Aorta (tissue), 5 donors: Measurements from ENCODE around the gene ADAM12. TPM values are rescaled to one million over a fixed set of nuclear protein-coding genes. Genes with fewer than 3 reads are reported as not detected.

Source experiments
- ATAC-seq: fragments of 200-7000 bp; cut with Tn5 transposase; one replicate; pipeline ENCODE4 v1.9.1; 2022; ENCODE audit warnings: moderate library complexity; ENCODE audit not compliant: low FRiP score
- DNase-seq, 2 donors: peaks; one replicate each; pipeline ENCODE4 v3.0.0-alpha.2; 2020
- H3K27ac ChIP-seq, 2 donors: one replicate each; pipeline ENCODE4 v1.5.1; 2013; ENCODE audit warnings: low read length in 2 of 2, mild to moderate bottlenecking in 2 of 2, moderate library complexity in 2 of 2, control low read depth in 1 of 2, inconsistent platforms in 1 of 2, low read depth in 1 of 2
- H3K27me3 ChIP-seq, 2 donors: one replicate each; pipeline ENCODE4 v1.6.1; 2013; ENCODE audit warnings: control low read depth in 1 of 2, low read length in 1 of 2, mild to moderate bottlenecking in 1 of 2, moderate library complexity in 1 of 2; ENCODE audit not compliant: insufficient read depth in 2 of 2, control insufficient read depth in 1 of 2
- H3K36me3 ChIP-seq, 2 donors: one replicate each; pipeline ENCODE4 v1.6.1; 2013; ENCODE audit warnings: control low read depth in 1 of 2, low read length in 1 of 2, mild to moderate bottlenecking in 1 of 2; ENCODE audit not compliant: insufficient read depth in 2 of 2, control insufficient read depth in 1 of 2
- H3K4me1 ChIP-seq, 2 donors: one replicate each; pipeline ENCODE4 v1.6.1; 2013; ENCODE audit warnings: low read length in 2 of 2, control low read depth in 1 of 2, mild to moderate bottlenecking in 1 of 2, moderate library complexity in 1 of 2; ENCODE audit not compliant: insufficient read depth in 2 of 2, control insufficient read depth in 1 of 2
- H3K4me3 ChIP-seq, 2 donors: one replicate each; pipeline ENCODE4 v1.5.1; 2013; ENCODE audit warnings: low read length in 2 of 2, control low read depth in 1 of 2, mild to moderate bottlenecking in 1 of 2
- H3K9me3 ChIP-seq: one replicate; pipeline ENCODE4 v1.6.1; 2013; ENCODE audit warnings: mild to moderate bottlenecking, low read length; ENCODE audit not compliant: control insufficient read depth
- WGBS, 2 donors: extraction: QIAGEN DNeasy Blood & Tissue Kit; methylation state at CpG; one replicate each; pipeline ENCODE4 v1.1.7; 2013; 5-methylcytosine and 5-hydroxymethylcytosine counted together
- intact Hi-C, 2 donors: fragments of 100-400 bp; cut with DNase I; formaldehyde crosslinking; loops; one replicate each; pipeline versions ENCODE4 v1.14.2 to v1.15.0; 2022
- polyA plus RNA-seq, 2 donors: library from polyadenylated mRNA; stranded (reverse); fragments of 200-250 nt; gene quantifications; one replicate each; pipeline ENCODE4 v1.2.3, GENCODE V29; 2013
- total RNA-seq, 2 donors: library from RNA; stranded (reverse); fragmentation: NEBNext Ultra II Directional; extraction: Animal tissue kit (Norgen Biotek cat#: 25700); gene quantifications; one replicate each; pipeline ENCODE4 v1.2.1, GENCODE V29; 2021
- donor health status: healthy with polysubstance abuse.
- donor health status: Bipolar disorder and iron deficiency.
- donor health status: DM: no; HTN: no; CAD: no.
- donor health status: DM: no; HTN: no; CAD: no.
- donor health status: DM: yes; HTN: yes; CAD: no.

The ADAM12 gene
- total and polyA plus RNA-seq, 4 donors, result 0.13 to 9.4 (median 5.5) TPM; not detected in 1

- no peaks in the 10 kb centered on the region for H3K27me3 ChIP-seq
- WGBS, 2 donors, result 78 to 96% methylated on average over 5 of the region's 5 CpGs
- DNase-seq, result no peak
- no peak overlapping the region for H3K4me3 ChIP-seq
- H3K36me3 ChIP-seq, result peaks cover 0 to 3% of the 10 kb centered on the region in 2 donors
- H3K9me3 ChIP-seq, result peaks cover 1% of the 10 kb centered on the region
- no peak for ATAC-seq
- H3K27ac ChIP-seq, result no peak overlapping the region
- no peaks in the 10 kb centered on the region for H3K4me1 ChIP-seq
- intact Hi-C loops, result no loop called here
These were observed 382.0 kb downstream of the ADAM12 start for GRCh38 chr10:126006264-126006663.

- WGBS, 2 donors, result 83 to 86% methylated on average over 8 of the region's 8 CpGs
- intact Hi-C loops, result no loop called here
These were observed 383.5 kb downstream of the ADAM12 start for GRCh38 chr10:126004752-126005151.

GRCh38 chr10:126001576-126001975, 386.7 kb downstream of the ADAM12 start:
- ATAC-seq (no peak), DNase-seq (peak in 1 of 2 donors; percentile 61)
- Histone ChIP-seq H3K27ac (no peak overlapping the region), H3K9me3 (no peaks in the 10 kb centered on the region), H3K4me1 (no peaks in the 10 kb centered on the region), H3K4me3 (no peak overlapping the region), H3K36me3 (no peaks in the 10 kb centered on the region), H3K27me3 (no peaks in the 10 kb centered on the region)
- WGBS, 2 donors, result 8 to 12% methylated on average over 2 of the region's 2 CpGs
- intact Hi-C loops, result no loop called here

More at GRCh38 chr10:126004752-126005151, 383.5 kb downstream of the ADAM12 start:
- Histone ChIP-seq H3K36me3 (peaks cover 0 to 2% of the 10 kb centered on the region in 2 donors), H3K9me3 (no peaks in the 10 kb centered on the region), H3K4me1 (no peaks in the 10 kb centered on the region), H3K27ac (no peak overlapping the region), H3K4me3 (no peak overlapping the region), H3K27me3 (no peaks in the 10 kb centered on the region)
- DNase-seq (no peak), ATAC-seq (no peak)

- H3K4me1 ChIP-seq, result no peaks in the 10 kb centered on the region
- no peak for ATAC-seq
- H3K36me3 ChIP-seq, result no peaks in the 10 kb centered on the region
- WGBS, 2 donors, result 80 to 82% methylated on average over 3 of the region's 3 CpGs
- H3K9me3 ChIP-seq, result no peaks in the 10 kb centered on the region
- no peaks in the 10 kb centered on the region for H3K27me3 ChIP-seq
- H3K27ac ChIP-seq, result no peak overlapping the region
- H3K4me3 ChIP-seq, result no peak overlapping the region
- DNase-seq, result no peak
- intact Hi-C loops, result no loop called here
These were observed 388.6 kb downstream of the ADAM12 start for GRCh38 chr10:125999694-126000093.

GRCh38 chr10:125997586-125997985, 390.7 kb downstream of the ADAM12 start:
- intact Hi-C loops, result no loop called here

GRCh38 chr10:125995726-125996304, 392.5 kb downstream of the ADAM12 start:
- no peaks in the 10 kb centered on the region for H3K9me3 ChIP-seq
- no peaks in the 10 kb centered on the region for H3K4me1 ChIP-seq
- H3K27ac ChIP-seq, result no peak overlapping the region
- no peaks in the 10 kb centered on the region for H3K27me3 ChIP-seq
- no peaks in the 10 kb centered on the region for H3K36me3 ChIP-seq
- H3K4me3 ChIP-seq, result no peak overlapping the region
- DNase-seq (no peak), ATAC-seq (no peak)
- WGBS, 2 donors, result 97% methylated on average over 9 of the region's 9 CpGs
- intact Hi-C loops, result no loop called here

More at GRCh38 chr10:125997586-125997985, 390.7 kb downstream of the ADAM12 start:
- Histone ChIP-seq H3K27ac (no peak overlapping the region), H3K4me3 (no peak overlapping the region), H3K36me3 (no peaks in the 10 kb centered on the region), H3K9me3 (no peaks in the 10 kb centered on the region), H3K27me3 (no peaks in the 10 kb centered on the region), H3K4me1 (no peaks in the 10 kb centered on the region)
- 96 to 98% methylated on average over 12 of the region's 12 CpGs for WGBS, 2 donors
- no peak for DNase-seq
- no peak for ATAC-seq

GRCh38 chr10:125994601-125995000, 393.7 kb downstream of the ADAM12 start:
- no peaks in the 10 kb centered on the region for H3K9me3 ChIP-seq
- H3K4me1 ChIP-seq, result no peaks in the 10 kb centered on the region
- 97% methylated on average over 6 of the region's 6 CpGs for WGBS, 2 donors
- no peak overlapping the region for H3K4me3 ChIP-seq
- no peak for ATAC-seq
- no peaks in the 10 kb centered on the region for H3K36me3 ChIP-seq
- H3K27me3 ChIP-seq, result no peaks in the 10 kb centered on the region
- intact Hi-C loops, result no loop called here
- no peak overlapping the region for H3K27ac ChIP-seq
- DNase-seq, result no peak

- no peak overlapping the region for H3K4me3 ChIP-seq
- WGBS, 2 donors, result 84 to 86% methylated on average over 7 of the region's 7 CpGs
- H3K4me1 ChIP-seq, result no peaks in the 10 kb centered on the region
- intact Hi-C loops, result no loop called here
- H3K27ac ChIP-seq, result no peak overlapping the region
- ATAC-seq (no peak), DNase-seq (no peak)
- H3K36me3 ChIP-seq, result no peaks in the 10 kb centered on the region
- no peaks in the 10 kb centered on the region for H3K9me3 ChIP-seq
- H3K27me3 ChIP-seq, result no peaks in the 10 kb centered on the region
These were observed 396.0 kb downstream of the ADAM12 start for GRCh38 chr10:125992254-125992653.

GRCh38 chr10:125991392-125991791, 396.9 kb downstream of the ADAM12 start:
- Histone ChIP-seq H3K36me3 (no peaks in the 10 kb centered on the region), H3K4me3 (no peak overlapping the region), H3K27ac (no peak overlapping the region), H3K4me1 (no peaks in the 10 kb centered on the region), H3K27me3 (no peaks in the 10 kb centered on the region), H3K9me3 (no peaks in the 10 kb centered on the region)
- no peak for DNase-seq
- WGBS, 2 donors, result 99 to 100% methylated on average over 1 of the region's 1 CpG
- intact Hi-C loops, result no loop called here
- no peak for ATAC-seq
